Thymus (tissue), 11 donors: Measurements from ENCODE around the gene FRAS1. TPM values are rescaled to one million over a fixed set of nuclear protein-coding genes. Genes with fewer than 3 reads are reported as not detected.

ENCODE experiments used
- DNase-seq, 9 donors: peaks; one replicate each; pipeline ENCODE4 v3.0.0-alpha.2; 2013; ENCODE audit warnings: low spot score in 9 of 9, low read depth in 6 of 9, missing footprints in 1 of 9
- H3K27ac ChIP-seq, 2 donors: one replicate each; pipeline ENCODE4 v1.5.1; 2013; ENCODE audit warnings: control low read depth in 1 of 2, low read depth in 1 of 2, low read length in 1 of 2, mild to moderate bottlenecking in 1 of 2, moderate library complexity in 1 of 2
- H3K27me3 ChIP-seq, 2 donors: one replicate each; pipeline ENCODE4 v1.5.1; 2013; ENCODE audit warnings: low read length in 1 of 2; ENCODE audit not compliant: control insufficient read depth in 2 of 2, insufficient read depth in 1 of 2
- H3K36me3 ChIP-seq, 2 donors: one replicate each; pipeline ENCODE4 v1.5.1; 2013; ENCODE audit warnings: low read length in 1 of 2, mild to moderate bottlenecking in 1 of 2, moderate library complexity in 1 of 2; ENCODE audit not compliant: control insufficient read depth in 2 of 2, insufficient read depth in 2 of 2
- H3K4me1 ChIP-seq, 2 donors: one replicate each; pipeline ENCODE4 v1.5.1; 2013; ENCODE audit warnings: low read length in 2 of 2; ENCODE audit not compliant: control insufficient read depth in 2 of 2, insufficient read depth in 2 of 2
- H3K4me3 ChIP-seq, 2 donors: one replicate each; pipeline ENCODE4 v1.5.1; 2013; ENCODE audit warnings: low read length in 2 of 2, control low read depth in 1 of 2, mild to moderate bottlenecking in 1 of 2
- H3K9me3 ChIP-seq, 2 donors: one replicate each; pipeline ENCODE4 v1.5.1; 2013; ENCODE audit warnings: low read length in 1 of 2, mild to moderate bottlenecking in 1 of 2; ENCODE audit not compliant: control insufficient read depth in 2 of 2, insufficient read depth in 1 of 2
- WGBS: extraction: QIAGEN DNeasy Blood & Tissue Kit; methylation state at CpG from one replicate; pipeline ENCODE4 v1.1.7; 2013; 5-methylcytosine and 5-hydroxymethylcytosine counted together
- polyA plus RNA-seq: library from polyadenylated mRNA; stranded (reverse); fragments of 200-250 nt; gene quantifications from one replicate; pipeline ENCODE4 v1.2.3, GENCODE V29; 2013
- total RNA-seq: library from RNA; stranded (reverse); fragments of 120-200 nt; gene quantifications from one replicate; pipeline ENCODE4 v1.2.4, GENCODE V29; 2013
- donor health status: healthy.

FRAS1 gene
- total and polyA plus RNA-seq, 2 donors, result 1.0 to 1.6 TPM

- Histone ChIP-seq H3K4me1 (no peaks in the 10 kb centered on the region), H3K9me3 (no peaks in the 10 kb centered on the region), H3K4me3 (no peak overlapping the region), H3K36me3 (no peaks in the 10 kb centered on the region), H3K27me3 (no peaks in the 10 kb centered on the region), H3K27ac (no peak overlapping the region)
- no peak for DNase-seq
- WGBS, result 94% methylated on average over 2 of the region's 2 CpGs
Observed at GRCh38 chr4:78288327-78288726, 231.2 kb downstream of the FRAS1 start.

GRCh38 chr4:78291277-78291676 lies 234.2 kb downstream of the FRAS1 start:
- Histone ChIP-seq H3K36me3 (no peaks in the 10 kb centered on the region), H3K27ac (no peak overlapping the region)
- WGBS, result 97% methylated on average over 3 of the region's 3 CpGs

GRCh38 chr4:78292341-78292740 lies 235.2 kb downstream of the FRAS1 start:
- H3K27ac ChIP-seq, result no peak overlapping the region
- H3K9me3 ChIP-seq, result no peaks in the 10 kb centered on the region
- DNase-seq, result no peak
- 94% methylated on average over 2 of the region's 2 CpGs for WGBS
- no peak overlapping the region for H3K4me3 ChIP-seq
- no peaks in the 10 kb centered on the region for H3K36me3 ChIP-seq
- H3K27me3 ChIP-seq, result no peaks in the 10 kb centered on the region
- H3K4me1 ChIP-seq, result no peaks in the 10 kb centered on the region

More at GRCh38 chr4:78291277-78291676, 234.2 kb downstream of the FRAS1 start:
- H3K4me1 ChIP-seq, result no peaks in the 10 kb centered on the region
- no peak overlapping the region for H3K4me3 ChIP-seq
- no peak for DNase-seq
- H3K9me3 ChIP-seq, result no peaks in the 10 kb centered on the region
- no peaks in the 10 kb centered on the region for H3K27me3 ChIP-seq

GRCh38 chr4:78292856-78293255 lies 235.7 kb downstream of the FRAS1 start:
- DNase-seq, result no peak
- H3K4me3 ChIP-seq, result no peak overlapping the region
- 95% methylated on average over 2 of the region's 2 CpGs for WGBS
- no peaks in the 10 kb centered on the region for H3K4me1 ChIP-seq
- no peaks in the 10 kb centered on the region for H3K27me3 ChIP-seq
- no peaks in the 10 kb centered on the region for H3K36me3 ChIP-seq
- H3K27ac ChIP-seq, result no peak overlapping the region
- no peaks in the 10 kb centered on the region for H3K9me3 ChIP-seq

- Histone ChIP-seq H3K36me3 (no peaks in the 10 kb centered on the region), H3K27me3 (no peaks in the 10 kb centered on the region), H3K9me3 (no peaks in the 10 kb centered on the region), H3K27ac (no peak overlapping the region), H3K4me3 (no peak overlapping the region), H3K4me1 (no peaks in the 10 kb centered on the region)
- WGBS, result 91% methylated on average over 1 of the region's 1 CpG
- DNase-seq, result no peak
Observed at GRCh38 chr4:78293348-78293747, 236.2 kb downstream of the FRAS1 start.

- H3K4me3 ChIP-seq, result no peak overlapping the region
- H3K27me3 ChIP-seq, result no peaks in the 10 kb centered on the region
- no peaks in the 10 kb centered on the region for H3K36me3 ChIP-seq
- no peaks in the 10 kb centered on the region for H3K9me3 ChIP-seq
- 91% methylated on average over 4 of the region's 4 CpGs for WGBS
- no peak overlapping the region for H3K27ac ChIP-seq
- H3K4me1 ChIP-seq, result no peaks in the 10 kb centered on the region
- no peak for DNase-seq
Observed at GRCh38 chr4:78293821-78294301, 236.7 kb downstream of the FRAS1 start.

GRCh38 chr4:78296261-78296660 lies 239.1 kb downstream of the FRAS1 start:
- Histone ChIP-seq H3K27me3 (no peaks in the 10 kb centered on the region), H3K4me3 (no peak overlapping the region), H3K27ac (no peak overlapping the region), H3K4me1 (no peaks in the 10 kb centered on the region), H3K9me3 (no peaks in the 10 kb centered on the region), H3K36me3 (no peaks in the 10 kb centered on the region)
- no peak for DNase-seq
- WGBS, result 95% methylated on average over 3 of the region's 3 CpGs

GRCh38 chr4:78297116-78297800 lies 240.1 kb downstream of the FRAS1 start:
- DNase-seq, result no peak
- Histone ChIP-seq H3K9me3 (no peaks in the 10 kb centered on the region), H3K36me3 (no peaks in the 10 kb centered on the region), H3K27ac (no peak overlapping the region), H3K4me3 (no peak overlapping the region), H3K27me3 (no peaks in the 10 kb centered on the region), H3K4me1 (no peaks in the 10 kb centered on the region)
- WGBS, result 32% methylated on average over 3 of the region's 3 CpGs

GRCh38 chr4:78298618-78299017 lies 241.5 kb downstream of the FRAS1 start:
- H3K27ac ChIP-seq, result no peak overlapping the region

More at GRCh38 chr4:78298618-78299017, 241.5 kb downstream of the FRAS1 start:
- Histone ChIP-seq H3K4me1 (no peaks in the 10 kb centered on the region), H3K36me3 (no peaks in the 10 kb centered on the region), H3K4me3 (no peak overlapping the region), H3K27me3 (no peaks in the 10 kb centered on the region), H3K9me3 (no peaks in the 10 kb centered on the region)
- DNase-seq, result no peak
